ENCODE data around the gene TBC1D22A.
"Not testable (repeated sequence)": the region's sequence is repeated elsewhere in the genome, so short reads cannot be mapped to it uniquely, and the experiment has no call there.

TBC1D22A gene

DNA sequence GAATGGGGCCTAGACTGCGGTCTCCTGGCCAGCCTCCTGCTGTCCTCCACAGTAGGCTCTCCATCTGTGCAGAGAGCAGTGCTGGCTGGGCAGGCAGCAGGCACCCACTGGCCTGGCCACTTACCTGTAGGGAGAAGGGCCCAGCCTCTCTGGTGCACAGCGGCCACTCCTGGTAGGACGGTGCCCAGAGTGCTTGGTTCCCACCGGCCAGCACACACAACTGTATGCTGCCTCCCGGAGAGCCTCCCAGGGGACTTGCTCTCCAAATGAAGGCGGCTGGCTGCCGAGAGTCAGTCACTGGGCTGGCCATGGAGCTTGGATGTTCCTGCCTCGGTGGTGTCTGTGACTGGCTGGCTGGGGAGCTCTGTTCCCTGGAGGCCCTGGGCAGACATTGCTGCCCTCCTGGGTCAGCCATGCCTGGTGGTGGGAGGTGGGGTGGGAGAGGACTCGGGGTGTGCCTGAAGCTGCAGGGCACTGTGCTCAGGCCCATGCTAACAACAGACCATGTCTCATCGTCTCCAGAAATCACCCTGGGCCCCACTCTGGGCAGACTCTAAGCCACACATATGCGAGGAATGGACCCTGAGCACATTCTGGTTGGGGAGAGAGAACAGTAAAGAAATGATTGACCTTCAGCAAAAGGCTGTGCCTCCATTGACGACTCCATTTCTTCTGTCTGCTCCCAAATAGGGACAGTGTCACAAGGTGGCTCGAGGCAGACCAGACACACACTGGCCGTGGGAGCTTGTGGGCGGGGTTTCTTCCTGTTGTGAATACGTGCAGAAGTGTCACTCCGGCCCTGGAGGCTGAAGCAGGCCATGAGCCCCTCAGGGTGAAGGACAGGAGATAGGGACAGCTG, 350.8 kb downstream of the TBC1D22A start:
- DNase-seq (ENCODE audit: low read depth in 1 of 2, low spot score in 1 of 2) = no peak

DNA sequence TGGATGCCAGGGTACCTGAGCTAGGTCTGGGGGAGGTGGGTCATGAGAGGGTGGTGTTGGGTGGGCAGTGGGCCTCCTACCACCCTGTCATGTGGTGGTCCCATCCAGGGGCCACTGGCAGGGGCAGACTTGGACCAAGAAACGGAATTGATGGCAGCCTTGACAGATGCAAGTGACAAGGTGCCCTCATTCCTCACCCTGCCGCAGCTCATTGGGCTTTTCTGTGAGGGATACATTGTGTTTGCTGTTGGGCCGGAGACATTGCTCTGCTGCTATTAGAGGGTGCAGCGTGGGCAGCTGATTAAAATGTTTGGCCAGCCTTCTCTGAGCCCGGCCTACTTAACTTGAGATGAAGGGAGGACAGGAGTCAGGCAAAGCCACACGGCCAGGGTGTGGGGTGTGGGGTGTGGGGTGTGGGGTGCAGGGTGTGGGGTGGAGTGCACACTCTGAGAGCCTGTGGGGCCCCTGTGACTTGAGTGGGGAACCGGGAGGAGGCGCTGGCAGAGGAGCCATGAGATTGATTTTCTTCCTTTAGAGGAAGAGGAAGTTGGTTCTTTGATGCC, 351.5 kb downstream of the TBC1D22A start:
- no peak for DNase-seq (ENCODE audit: low read depth in 1 of 2, low spot score in 1 of 2)

DNA sequence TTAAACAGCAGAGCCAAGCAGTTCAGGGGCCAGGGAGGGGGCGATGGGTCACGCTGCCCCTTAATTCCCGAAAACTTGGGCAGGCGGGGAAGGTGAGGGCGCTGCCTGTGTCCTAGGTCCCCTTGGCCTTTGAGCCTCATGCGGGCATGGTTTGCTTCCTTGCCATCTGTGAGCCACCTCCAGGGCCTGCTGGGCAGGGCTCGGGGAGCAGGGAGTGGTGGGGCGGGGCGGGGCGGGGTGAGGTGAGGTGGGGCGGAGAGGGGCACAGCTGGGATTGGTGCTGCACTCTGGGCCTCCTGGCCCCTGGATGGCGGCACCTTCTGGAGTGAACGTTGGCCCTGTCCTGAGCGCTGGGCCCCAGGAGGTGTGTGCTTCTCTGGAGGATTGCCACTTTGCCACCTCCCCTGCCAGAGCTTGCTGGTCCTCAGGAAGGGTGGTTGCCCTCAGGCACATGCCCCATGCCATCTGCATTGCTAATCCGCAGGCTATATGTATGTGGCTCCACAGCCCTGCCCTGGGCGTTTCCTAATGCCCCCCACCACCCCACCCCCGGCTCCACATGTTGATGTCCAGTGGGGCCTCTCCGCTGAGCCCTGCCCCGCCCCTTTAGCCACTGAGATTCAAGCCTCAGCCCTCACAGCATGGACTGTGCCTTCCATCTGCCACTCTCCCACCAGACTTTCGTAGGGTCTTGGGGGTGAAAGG, 352.5 kb downstream of the TBC1D22A start:
- no peak for DNase-seq (ENCODE audit: low read depth in 1 of 2, low spot score in 1 of 2)

DNA sequence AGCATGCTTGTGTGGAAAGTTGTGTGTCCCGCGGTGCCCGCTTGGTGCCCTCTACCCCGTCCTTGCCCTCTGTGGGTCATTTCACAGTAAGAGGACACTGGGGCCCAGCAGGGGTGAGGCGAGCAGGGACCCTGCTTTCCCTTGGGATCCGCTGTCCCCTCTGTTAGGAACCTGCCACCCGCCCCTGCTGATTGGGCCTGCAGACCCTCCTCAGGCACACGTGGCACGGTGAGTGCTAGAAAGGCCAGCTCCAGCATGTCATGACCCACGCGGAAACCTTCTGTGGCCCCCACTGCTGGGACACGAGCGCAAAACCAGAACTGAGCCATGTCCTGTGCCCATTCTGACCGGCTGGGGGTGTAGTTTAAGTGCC, 353.1 kb downstream of the TBC1D22A start:
- DNase-seq (ENCODE audit: low read depth in 1 of 2, low spot score in 1 of 2) = no peak

DNA sequence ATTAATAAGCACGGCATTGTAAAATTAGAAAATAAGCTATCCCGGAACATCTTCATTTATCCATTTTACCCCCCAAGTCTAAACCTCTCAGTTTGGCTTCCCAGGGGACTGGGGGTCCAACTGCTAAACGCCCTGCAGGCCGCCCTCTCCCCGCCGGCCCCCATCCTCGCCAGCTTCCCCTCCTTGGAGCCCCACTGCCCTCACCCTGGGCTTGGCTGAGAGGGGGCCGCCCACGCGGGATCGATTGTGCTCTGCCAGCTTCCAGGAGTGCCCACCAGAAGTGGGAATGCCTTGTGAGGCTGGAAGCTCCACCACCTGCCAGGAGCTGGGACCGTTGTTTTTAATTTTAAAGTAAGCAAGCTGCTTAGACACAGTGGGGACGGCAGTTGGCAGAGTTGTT, 353.5 kb downstream of the TBC1D22A start:
- no peak for DNase-seq (ENCODE audit: low read depth in 1 of 2, low spot score in 1 of 2)

DNA sequence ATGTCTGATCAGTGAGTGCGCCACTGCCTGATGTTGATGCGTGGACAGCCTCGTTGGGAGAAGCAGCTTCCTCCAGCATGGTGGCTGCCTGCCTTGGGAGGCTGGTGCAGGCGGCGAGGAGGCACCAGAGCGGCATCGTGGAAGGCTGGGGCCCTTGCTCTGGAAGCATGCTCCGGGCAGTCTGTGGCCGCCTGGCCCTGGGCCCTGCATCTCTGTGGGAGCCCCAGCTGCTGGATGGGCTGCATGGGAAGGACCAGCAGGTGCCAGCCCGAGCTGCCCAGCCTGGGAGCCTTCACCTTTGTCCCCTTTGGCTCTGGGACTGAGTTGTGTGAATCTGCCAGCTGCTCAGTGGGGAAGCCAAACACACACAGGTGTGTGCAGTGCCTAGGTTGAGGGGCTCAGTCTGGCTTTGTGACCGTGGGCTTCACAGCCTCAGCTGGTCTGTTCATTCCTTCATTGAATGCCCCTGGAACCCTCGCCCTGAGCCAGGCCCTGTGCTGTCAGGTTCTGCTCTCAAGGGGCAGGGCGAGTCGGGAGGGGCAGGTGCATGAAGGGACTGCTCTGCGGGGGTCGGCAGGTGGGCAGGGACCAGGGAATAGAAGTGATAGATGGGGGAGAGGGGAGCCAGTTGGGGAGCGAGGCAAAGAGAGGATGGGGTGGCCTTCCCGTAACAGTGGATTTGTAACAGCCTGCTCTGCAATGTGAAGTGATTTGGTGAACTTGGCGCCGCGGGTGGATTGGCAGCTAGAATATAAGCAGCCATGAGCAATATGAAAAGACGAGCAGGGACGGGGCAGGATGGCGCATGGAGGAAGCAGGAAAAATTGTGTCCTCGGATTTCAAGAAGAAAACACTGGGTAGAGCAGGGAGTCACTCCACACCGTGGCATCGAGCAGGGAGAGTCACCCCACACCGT, 354.2 kb downstream of the TBC1D22A start:
- no peak for DNase-seq (ENCODE audit: low read depth in 1 of 2, low spot score in 1 of 2)

DNA sequence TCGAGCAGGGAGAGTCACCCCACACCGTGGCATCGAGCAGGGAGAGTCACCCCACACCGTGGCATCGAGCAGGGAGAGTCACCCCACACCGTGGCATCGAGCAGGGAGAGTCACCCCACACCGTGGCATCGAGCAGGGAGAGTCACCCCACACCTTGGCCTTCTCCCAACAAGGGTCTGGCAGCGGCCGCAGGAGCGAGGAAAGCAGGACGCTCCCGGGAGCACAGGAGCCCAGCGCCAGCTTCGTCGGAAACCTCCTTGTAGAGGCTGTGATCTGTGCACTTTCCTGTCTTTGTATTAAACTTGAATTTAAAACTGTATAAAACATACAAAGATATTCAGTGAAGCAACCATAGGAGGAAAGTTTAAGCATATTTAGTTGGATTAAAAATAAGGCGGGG, 355.0 kb downstream of the TBC1D22A start:
- not testable (repeated sequence) for DNase-seq (ENCODE audit: low read depth in 1 of 2, low spot score in 1 of 2)

DNA sequence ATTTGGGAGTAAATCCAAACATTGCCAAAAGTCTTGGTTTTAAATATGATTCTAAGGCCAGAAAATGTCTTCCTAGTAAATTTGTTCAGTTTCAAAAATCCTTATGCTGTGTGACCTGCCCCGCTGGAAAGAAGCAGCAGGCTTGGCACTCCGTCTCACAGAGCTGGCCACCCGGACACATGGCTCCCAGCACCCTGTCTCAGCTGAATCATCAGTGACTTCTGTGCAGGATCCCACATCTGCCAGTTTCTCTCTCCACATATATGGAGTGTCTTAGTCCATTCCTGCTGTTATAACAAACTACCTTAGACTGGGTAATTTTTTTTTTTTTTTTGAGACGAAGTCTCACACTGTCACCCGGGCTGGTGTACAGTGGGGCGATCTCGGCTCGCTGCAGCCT, 356.7 kb downstream of the TBC1D22A start:
- no peak for DNase-seq (ENCODE audit: low read depth in 1 of 2, low spot score in 1 of 2)

DNA sequence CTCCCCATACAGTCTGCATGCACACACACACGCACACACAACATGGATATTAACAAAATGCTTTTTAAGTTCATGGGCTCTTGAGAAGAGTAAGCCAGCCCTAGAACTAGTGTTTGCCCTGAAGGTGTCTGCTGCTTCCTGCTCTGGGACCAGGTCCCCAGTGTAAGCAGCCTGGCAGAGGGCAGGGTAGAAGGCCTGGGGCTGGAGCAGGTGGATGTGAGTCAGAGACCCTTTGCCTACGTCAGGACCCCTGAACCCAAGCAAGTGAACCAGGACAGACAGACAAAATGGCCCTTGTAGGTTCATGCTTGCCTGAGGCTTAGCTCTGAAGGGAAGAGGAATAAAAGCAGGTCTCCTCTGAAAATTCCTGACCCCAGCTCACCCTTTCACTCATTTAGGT, 357.9 kb downstream of the TBC1D22A start:
- no peak for DNase-seq (ENCODE audit: low read depth in 1 of 2, low spot score in 1 of 2)

DNA sequence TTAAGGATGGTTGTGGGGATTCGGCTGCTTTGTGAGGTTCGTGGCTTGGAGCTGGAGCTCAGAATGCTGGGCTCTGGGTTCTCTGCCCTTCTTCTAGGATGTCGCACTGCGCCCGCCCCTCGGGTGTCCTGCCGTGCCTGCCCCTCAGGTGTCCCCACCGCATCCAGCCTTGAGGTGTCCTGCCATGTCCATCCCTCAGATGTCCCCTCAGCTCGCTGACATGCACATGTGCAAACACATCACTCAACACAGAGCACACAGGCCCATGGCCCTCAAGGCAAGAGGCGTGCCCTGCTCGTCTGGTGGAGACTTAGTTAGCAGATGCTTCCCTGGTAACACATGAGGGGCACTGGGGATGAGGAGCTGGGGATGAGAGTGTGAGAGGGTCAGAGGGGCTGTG, 359.3 kb downstream of the TBC1D22A start:
- DNase-seq (ENCODE audit: low read depth in 1 of 2, low spot score in 1 of 2) = no peak

DNA sequence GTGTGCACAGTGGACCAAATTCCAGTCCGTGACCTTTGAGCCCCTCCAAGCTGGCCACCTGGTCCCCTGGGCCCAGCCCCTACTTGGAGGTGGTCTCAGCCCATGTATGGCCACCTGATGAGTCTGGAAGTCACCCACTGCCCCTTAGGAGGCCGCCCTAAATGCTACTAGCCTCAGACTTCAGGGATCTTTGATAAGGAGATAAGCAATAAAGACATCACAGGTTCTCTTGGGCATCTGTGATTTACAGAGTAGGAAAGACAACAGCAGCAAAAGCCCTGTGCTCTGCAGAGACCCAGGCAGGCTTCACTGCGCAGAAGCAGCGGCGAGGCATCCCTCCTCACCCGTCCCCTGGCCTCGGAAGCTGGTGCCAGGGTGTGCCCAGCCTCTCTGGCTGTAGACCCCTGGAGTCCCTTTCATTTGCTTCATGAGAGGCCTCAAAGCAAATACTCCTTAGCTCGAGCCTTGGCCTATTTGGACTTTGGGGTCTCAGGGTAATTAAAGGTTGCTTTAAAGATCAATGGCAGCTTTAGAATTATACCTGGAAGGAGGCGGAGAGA, 360.1 kb downstream of the TBC1D22A start:
- DNase-seq (ENCODE audit: low read depth in 1 of 2, low spot score in 1 of 2) = no peak

DNA sequence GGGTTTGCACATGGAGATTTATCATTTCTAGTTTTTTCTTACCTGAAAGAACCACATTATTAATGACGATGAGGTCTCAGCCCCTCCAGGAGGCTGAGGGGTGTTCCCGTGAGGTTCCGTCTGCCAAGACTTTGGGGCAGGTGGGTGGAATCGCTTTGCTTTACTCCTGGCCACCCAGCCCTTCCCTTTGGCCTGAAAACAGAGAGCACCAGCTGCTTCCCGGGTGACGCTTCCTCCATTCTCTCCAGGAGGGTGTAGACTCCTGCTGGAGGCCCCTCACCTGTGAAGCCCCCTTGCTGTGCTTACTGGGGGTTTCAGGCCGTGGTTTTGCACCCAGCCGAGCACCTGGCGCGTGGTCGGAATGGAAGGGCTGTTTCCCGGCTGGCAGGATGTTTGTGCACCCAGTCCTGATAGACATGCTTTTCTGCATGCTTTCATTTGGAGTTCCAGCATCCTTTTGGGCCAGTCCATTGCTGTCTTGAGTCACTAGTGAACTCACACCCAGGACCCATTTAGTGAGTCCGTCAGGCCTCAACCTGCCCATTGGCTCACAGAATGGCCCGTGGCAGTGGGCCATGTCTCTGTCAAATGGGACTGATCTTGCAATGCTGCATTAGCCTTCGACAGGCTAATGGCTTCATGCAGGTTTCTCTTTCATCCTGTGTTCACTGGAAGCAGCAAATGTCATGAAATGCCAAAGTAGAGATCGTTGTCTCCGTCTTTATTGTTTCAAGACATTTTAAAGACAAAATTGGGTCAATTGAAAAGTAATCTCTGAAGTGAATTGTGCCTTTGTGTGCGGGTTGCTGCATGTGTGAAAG, 360.8 kb downstream of the TBC1D22A start:
- no peak for DNase-seq (ENCODE audit: low read depth in 1 of 2, low spot score in 1 of 2)

DNA sequence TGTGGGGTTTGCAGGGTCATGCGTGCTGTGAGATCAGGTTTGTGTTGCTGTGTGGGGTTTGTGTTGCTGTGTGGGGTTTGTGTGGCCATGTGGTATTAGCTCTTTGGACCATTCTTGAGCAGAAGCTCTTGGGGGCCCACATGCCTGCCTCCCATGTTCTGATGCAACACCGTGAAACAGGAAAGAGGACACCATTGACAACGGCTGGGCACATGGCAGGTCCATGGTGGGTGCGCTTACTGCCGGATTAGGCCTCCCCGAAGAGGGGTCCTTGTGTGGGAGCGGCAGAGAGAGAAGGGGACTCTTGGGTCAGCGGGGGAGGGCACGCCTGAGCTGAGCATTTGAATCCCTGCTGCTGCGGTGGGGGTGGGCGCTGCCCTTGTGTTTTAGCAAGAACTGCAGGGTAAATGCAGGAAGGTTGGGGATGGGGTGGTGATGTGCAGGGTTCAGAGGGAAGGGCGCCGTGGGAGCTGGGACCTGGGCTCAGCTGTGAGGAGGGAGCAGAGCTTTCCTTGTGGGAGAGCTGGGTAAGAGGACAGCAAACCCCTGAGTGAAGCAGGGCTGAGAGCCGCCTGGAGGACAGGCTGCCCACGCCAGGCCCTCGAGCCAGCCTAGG, 361.5 kb downstream of the TBC1D22A start:
- no peak for DNase-seq (ENCODE audit: low read depth in 1 of 2, low spot score in 1 of 2)

DNA sequence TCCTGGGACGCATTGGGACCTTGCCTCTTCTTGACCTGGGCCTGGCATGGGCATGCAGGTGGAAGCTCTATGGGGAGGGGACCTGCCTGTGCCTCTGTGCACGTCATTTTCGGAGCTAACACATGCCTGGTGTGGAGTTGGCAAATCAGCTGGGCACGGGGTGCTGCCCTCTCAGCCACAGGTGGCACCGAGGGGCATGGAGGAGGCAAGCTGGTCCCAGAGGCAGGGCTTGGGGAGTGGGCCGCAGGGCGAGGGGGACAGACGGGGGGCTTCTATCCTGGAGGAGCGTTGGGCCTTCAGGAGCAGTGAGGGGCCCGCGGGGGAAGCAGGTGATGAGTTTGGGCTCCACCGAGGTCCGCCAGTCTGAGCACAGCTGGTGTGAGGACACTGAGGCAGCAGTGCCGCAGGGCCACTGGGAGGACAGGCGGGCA, 362.0 kb downstream of the TBC1D22A start:
- DNase-seq (ENCODE audit: low read depth in 1 of 2, low spot score in 1 of 2) = no peak

DNA sequence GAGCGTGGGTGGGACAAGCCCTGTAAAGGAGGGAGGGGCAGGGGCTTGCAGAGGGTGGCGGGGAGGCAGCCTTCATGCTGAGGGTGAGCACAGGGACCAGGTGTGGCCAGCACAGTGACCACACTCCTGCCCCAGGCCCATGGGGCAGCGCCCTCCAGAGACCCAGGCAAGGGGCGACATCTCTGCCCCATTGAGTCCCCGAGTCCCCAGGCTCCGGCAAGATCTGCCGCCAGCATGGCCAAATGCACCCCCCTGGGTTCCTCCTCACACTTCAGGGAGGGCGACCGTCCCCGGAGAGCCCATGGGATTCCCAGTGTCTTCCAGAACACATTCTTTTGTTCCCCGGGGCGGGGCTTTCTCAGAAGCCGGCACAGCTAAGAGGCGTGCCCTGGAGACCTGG, 362.5 kb downstream of the TBC1D22A start:
- DNase-seq (ENCODE audit: low read depth in 1 of 2, low spot score in 1 of 2) = no peak

DNA sequence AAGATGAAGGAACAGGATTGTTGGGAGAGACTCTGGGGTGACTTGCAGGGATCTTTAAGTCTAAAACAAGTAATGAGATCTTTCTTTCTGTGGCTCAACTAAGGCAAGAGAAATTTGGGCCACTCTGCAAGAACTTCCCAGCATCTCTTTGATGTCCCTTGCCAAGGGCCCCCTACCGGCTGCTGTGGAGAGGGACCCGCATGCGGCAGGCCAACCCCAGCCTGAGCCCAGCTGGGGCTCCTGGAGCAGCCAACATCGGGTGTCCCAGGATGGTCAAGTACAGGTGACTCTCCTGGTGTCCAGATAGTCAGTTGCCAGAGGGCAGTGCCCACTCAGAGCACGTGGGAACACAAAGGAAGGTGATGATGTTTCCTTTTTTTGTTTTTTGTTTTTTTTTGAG, 363.2 kb downstream of the TBC1D22A start:
- DNase-seq (ENCODE audit: low read depth in 1 of 2, low spot score in 1 of 2) = no peak

DNA sequence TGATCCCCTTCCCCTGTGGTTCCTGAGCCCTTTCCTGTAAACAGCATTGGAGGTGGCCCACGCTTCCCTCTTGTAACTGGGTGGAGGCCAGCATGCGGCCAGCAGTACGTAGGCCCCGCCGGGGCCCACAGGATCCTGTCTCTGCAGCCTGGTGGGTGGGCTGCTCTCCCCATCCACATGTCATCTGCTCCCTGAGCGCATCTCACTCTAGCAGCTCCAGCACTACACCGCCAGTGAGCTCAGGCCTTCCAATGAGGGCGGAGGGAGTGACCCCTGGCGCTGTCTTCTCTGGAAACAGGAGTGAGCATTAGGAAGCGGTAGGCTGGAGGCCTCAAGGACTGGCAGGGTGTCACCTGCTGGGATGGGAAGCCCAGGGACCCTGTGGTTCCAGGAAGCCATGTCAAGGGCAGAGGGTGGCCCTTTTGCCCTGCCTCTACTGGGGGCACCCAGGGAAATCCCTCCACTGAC, 363.9 kb downstream of the TBC1D22A start:
- DNase-seq (ENCODE audit: low read depth in 1 of 2, low spot score in 1 of 2) = no peak

DNA sequence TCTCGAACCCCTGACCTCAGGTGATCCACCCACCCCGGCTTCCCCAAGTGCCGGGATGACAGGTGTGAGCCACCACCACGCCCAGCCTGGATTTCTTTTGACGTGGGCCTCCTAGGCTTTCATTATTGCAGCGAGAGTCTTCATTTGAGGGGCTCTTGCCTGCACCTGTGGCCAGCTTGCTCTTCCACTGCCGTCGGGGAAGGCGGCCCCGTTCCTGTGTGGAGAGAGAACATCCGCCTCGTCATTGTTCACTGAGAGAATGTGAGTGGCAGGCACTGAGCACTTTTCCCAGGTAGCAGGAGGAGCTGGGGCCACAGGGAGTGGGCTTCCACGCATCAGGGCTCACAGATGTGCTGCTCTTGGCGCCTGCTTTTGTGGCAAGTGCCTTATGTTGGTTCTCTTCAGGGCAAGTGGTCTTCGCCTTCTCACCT, 365.0 kb downstream of the TBC1D22A start:
- no peak for DNase-seq (ENCODE audit: low read depth in 1 of 2, low spot score in 1 of 2)

DNA sequence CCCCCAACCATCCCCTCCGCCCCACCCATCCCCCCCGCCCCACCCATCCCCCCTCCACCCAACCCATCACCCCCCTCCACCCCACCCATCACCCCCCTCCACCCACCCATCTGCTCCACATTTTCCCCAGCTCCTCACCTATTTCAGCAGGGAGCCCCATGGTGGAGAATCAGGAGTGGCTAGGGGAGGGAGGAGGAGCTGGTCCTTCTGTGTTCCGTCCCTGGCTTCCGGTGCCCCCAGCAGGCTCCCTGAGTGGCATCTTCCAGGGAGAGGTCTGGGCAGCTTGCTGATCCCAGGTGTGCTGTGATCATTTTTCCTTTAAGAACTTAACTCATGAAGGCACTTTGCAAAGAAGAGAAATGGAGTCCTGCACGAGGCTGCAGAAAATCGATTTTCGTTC, 365.8 kb downstream of the TBC1D22A start:
- no peak for DNase-seq (ENCODE audit: low read depth in 1 of 2, low spot score in 1 of 2)
